Right ventricle myocardium inferior (tissue), 1 donor: ENCODE results near the gene STAT2. TPM values are rescaled to one million over a fixed set of nuclear protein-coding genes. Genes with fewer than 3 reads are reported as not detected.

Experiments used
- ATAC-seq: fragments of 200-7000 bp; cut with Tn5 transposase; one replicate; pipeline ENCODE4 v1.9.1; 2020; ENCODE audit warnings: mild to moderate bottlenecking, moderate library complexity
- DNase-seq: peaks from one replicate; pipeline ENCODE4 v3.0.0; 2021; ENCODE audit errors: missing footprints
- intact Hi-C: fragments of 100-400 bp; cut with DNase I; formaldehyde crosslinking; loops from one replicate; pipeline ENCODE4 v1.11.0; 2022
- total RNA-seq: library from RNA; stranded (reverse); fragmentation: NEBNext Ultra II Directional; extraction: Animal tissue kit (Norgen Biotek cat#: 25700); gene quantifications from one replicate; pipeline ENCODE4 v1.2.1, GENCODE V29; 2021
- donor health status: DM: no; HTN: yes; CAD: no; lungs with severe emphysema.

STAT2 gene
- total RNA-seq, 1 donor from 2014 or later, result 31.6 TPM

- peak; percentile 62 for DNase-seq
- intact Hi-C loops, result loop anchor here (1.0 to 2.0 kb wide), 4 partner anchors 15 to 182 kb away; partner anchors contain the start of genes COQ10A, NABP2 and ZC3H10
- ATAC-seq, result peak; percentile 14
Measured at GRCh38 chr12:56300644-56301464, 59.1 kb downstream of the STAT2 start.

DNA sequence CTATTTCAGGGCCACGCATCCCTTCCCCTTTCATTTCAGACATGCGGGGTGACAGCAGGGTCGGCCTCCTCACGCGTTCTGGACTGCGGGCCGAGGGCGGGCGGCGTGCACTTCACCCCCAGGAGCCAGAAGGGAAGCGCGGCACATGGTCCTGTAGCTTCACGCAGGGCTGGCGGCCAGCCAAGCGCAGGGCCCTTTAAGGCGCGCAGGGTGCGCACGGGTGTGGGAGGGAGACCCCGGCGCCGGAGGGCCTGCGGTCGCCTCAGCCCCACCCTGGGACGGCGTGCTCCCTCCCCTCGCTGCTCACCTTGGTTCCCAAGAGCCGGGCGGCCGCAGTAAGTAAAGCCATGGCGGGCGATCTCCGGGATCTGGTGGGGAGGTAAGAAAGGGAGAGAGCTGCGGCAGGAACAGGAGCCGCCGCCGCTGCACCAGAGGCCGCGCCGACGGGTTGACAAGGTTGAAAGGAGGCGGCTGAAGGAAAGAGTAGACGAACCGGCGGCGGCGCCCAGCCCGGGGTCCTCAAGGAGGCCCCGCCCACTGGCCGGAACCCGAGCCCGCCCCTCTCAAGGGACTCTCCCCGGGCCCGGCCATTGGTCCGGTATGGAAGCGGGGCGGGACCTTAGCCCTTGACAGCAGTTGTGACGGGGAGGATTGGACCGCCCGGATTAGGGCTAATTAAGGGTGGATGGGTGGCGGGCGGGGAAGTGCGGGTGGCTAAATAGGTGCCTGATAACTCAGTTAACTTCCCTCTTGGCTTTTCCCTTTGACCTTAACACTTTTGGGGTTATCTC is 59.9 kb downstream of the STAT2 start, which contains the start of gene CS:
TSS of gene CS (minus strand) at position 478 of the 791 bp plus-strand sequence. CDS start at position 349, 129 bp downstream.
- intact Hi-C loops, result loop anchor here (1.0 to 2.0 kb wide), 4 partner anchors 16 to 181 kb away; partner anchors contain the start of genes COQ10A, NABP2 and ZC3H10
- DNase-seq, result peak; percentile 100
- ATAC-seq, result peak; percentile 98

GRCh38 chr12:56299308-56299852 is 60.5 kb downstream of the STAT2 start:
- intact Hi-C loops, result no loop called here

DNA sequence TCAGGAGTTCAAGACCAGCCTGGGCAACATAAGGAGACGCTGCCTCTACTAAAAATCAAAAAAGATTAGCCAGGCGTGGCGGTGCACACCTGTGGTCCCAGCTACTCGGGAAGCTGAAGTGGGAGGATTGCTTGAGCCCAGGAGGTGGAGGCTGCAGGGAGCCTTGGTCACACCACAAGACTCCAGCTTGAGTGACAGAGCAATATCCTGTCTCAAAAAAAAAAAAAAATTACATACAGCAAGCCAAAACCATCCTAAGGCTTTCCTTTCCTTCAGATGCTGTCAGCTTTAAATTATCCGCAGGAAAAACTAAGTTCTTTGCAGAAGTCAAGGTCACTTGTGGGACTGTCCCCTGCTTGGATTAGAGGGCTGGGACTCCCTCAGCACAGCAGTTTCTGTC is 61.1 kb downstream of the STAT2 start:
- ATAC-seq (no peak), DNase-seq (no peak)
- intact Hi-C loops, result no loop called here

More at GRCh38 chr12:56299308-56299852, 60.5 kb downstream of the STAT2 start:
- DNase-seq (no peak), ATAC-seq (peak; percentile 3)

- DNase-seq (no peak), ATAC-seq (no peak)
- intact Hi-C loops, result no loop called here
Measured at GRCh38 chr12:56297400-56297799, 62.5 kb downstream of the STAT2 start.

GRCh38 chr12:56296295-56296694 is 63.6 kb downstream of the STAT2 start:
- intact Hi-C loops, result no loop called here
- ATAC-seq, result no peak
- no peak for DNase-seq

GRCh38 chr12:56293795-56294194 is 66.1 kb downstream of the STAT2 start:
- intact Hi-C loops, result no loop called here
- no peak for ATAC-seq
- no peak for DNase-seq

Other genes starting within 250 kb of the STAT2 start
- gene RPL41, start 243.5 kb downstream of the STAT2 start, total RNA-seq, result 2,099 TPM
- gene ZC3H10, start 241.8 kb downstream of the STAT2 start, total RNA-seq, result 7.3 TPM
- 33.6 TPM for gene ESYT1, start 231.8 kb downstream of the STAT2 start, total RNA-seq
- gene MYL6B, start 207.5 kb downstream of the STAT2 start, total RNA-seq, result 45.8 TPM
- 673 TPM for gene MYL6, start 201.7 kb downstream of the STAT2 start, total RNA-seq
- 68.8 TPM for gene SMARCC2, start 170.6 kb downstream of the STAT2 start, total RNA-seq
- 53.8 TPM for gene RNF41, start 138.2 kb downstream of the STAT2 start, total RNA-seq
- 22.2 TPM for gene NABP2, start 135.8 kb downstream of the STAT2 start, total RNA-seq
- not detected for gene SLC39A5, start 130.1 kb downstream of the STAT2 start, total RNA-seq
- 23.9 TPM for gene ANKRD52, start 101.7 kb downstream of the STAT2 start, total RNA-seq
- 130 TPM for gene COQ10A, start 93.2 kb downstream of the STAT2 start, total RNA-seq
- 799 TPM for gene CS, start 59.8 kb downstream of the STAT2 start, total RNA-seq
- gene CNPY2, start 44.1 kb downstream of the STAT2 start, total RNA-seq, result 36.5 TPM
- gene PAN2, start 26.1 kb downstream of the STAT2 start, total RNA-seq, result 45.1 TPM
- gene IL23A, start 21.2 kb downstream of the STAT2 start, total RNA-seq, result not detected
- not detected for gene APOF, start 2.8 kb upstream of the STAT2 start, total RNA-seq
- gene TIMELESS, start 89.3 kb upstream of the STAT2 start, total RNA-seq, result 3.2 TPM
- gene MIP, start 94.5 kb upstream of the STAT2 start, total RNA-seq, result not detected
- 3.1 TPM for gene SPRYD4, start 108.5 kb upstream of the STAT2 start, total RNA-seq
- 0.76 TPM for gene GLS2, start 128.1 kb upstream of the STAT2 start, total RNA-seq
- gene RBMS2, start 161.7 kb upstream of the STAT2 start, total RNA-seq, result 30.2 TPM